HG02852 (cell line): ENCODE data around the gene UBE2N.
"Not testable (repeated sequence)": the region's sequence is repeated elsewhere in the genome, so short reads cannot be mapped to it uniquely, and the experiment has no call there.

Source experiments
- ATAC-seq: cut with Tn5 transposase; IDR thresholded peaks from one replicate; pipeline ENCODE4 v1.9.1; 2021; ENCODE audit warnings: mild to moderate bottlenecking, moderate library complexity; ENCODE audit not compliant: unreplicated experiment

UBE2N gene

DNA sequence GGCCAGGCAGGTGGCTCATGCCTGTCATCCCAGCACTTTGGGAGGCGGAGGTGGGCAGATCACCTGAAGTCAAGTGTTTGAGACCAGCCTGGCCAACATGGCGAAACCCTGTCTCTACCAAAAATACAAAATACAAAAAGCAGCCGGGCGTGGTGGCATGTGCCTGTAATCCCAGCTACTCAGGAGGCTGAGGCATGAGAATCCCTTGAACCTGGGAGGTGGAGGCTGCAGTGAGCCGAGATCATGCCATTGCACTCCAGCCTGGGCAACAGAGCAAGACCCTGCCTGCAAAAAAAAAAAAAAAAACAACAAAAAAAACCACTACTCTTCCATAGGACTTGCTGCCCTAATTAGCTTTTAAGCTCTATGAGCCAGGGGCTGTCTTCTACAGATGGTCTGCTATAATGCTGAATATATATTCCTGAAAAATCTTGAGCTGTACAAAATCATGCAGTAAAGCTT, 59.7 kb downstream of the UBE2N start:
- not testable (repeated sequence) for ATAC-seq

DNA sequence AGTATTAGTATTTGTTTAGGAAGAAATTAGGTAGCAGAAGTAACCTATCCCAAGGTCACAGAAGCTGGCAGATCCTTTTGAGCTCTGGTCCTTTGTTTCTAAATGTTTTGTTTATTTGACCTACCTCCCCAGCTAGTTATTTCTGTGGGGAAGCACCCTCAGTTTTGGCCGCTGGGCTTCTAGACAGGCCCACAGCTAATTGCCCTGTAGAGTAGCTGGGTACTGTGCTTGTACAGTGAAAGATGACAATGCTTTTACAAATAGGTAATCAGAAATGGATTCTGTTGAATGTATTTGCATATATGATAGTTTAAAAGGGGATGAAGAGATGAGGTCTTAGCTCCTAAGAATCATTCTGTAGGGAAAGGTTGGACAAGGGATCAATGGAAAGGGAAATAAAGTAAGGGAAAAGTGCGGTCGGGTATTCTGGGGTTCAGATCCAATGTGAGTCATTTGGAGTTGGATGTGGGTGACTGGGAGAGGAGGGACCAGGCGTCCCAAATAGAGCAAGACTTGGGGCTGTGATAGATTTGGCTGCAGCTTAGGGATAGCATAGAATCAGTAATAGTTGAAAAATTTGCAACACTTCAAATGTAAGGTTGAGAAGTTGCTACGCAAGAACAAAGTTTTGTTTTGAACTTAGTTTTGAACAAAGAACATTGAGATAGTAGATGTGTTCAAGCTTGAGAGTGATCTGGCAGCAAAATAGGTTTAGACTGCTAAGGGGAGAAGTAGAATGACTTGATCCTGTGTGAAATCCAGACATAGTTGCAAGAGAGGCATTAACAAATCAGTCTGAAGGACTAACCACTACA, 60.4 kb downstream of the UBE2N start:
- no peak for ATAC-seq

DNA sequence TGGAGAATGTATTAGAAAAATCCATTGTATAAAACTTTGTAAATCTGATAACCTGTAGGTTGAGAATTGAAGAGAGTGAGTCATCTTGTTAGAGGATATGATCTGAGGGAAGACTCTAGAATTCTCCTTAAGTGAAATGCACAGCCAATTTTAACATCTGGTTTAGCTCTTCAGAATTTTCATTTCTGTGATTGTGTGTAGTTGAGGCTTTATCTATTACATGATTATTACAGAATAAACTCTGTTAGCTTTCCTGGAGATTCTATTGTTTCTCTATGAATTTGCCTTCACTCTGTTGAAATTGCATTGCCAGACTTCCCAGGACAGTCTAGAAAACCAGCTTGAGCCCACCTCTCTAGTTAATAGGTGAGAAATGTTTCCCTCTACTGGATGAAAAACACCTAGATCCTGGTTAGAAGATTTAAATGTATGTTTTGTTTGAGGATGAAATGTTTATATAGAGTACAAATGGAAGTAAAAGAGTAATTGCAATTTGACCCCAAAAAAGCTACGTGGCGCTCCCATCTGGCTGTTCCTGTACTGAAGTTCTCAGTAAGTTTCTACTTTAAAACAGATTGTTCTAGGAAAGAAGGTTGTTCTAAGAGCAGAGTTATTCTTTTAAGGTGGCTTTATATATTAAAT, 61.1 kb downstream of the UBE2N start:
- no peak for ATAC-seq

DNA sequence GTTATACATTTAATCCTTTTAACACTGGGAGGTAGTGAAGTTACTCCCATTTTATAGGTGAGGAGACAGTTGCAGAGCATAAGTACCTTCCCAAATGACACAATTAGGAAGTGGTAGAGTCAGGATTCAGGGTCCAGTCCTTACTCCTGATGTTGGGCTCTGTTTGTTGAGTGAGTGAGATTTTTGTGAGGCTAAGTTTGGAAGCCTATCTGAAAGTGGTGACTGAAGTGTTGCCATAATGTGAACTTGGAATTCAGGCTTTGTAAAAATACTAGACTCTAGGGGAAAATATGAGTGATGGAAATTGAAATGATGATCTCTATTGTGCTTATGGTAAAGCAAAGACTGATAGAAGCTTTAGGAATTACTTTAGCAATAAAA, 61.8 kb downstream of the UBE2N start:
- ATAC-seq, result no peak

DNA sequence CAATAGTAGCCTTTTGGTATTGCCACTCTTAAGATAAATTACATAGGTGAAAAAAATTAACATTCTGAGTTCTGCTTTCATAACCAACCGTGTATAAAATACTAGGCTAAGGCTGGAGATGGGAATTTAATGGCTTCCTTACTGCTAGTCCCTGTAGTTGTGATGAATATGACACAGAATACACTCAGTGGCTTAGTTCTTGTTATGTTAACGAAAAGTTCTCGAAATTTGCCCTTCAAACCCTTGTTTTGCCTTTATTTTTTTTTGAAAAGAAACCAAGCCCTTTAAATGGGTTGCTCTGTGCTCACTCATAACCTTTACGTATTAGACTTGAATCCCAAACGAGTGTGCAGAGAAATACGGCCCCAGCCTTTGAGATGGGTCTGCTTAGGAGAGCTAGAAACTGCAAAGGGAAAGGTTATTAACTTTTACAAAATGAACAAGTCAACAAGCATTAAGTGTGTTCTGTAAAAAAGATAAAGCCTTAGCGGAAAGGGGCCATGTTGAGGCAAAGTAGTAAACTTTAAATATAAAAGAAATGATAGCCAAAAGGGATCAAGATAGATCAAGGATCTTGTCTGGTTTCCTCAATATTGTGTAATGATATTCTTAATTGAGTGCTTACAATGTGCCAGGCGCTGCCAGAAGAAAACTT, 62.3 kb downstream of the UBE2N start:
- no peak for ATAC-seq

DNA sequence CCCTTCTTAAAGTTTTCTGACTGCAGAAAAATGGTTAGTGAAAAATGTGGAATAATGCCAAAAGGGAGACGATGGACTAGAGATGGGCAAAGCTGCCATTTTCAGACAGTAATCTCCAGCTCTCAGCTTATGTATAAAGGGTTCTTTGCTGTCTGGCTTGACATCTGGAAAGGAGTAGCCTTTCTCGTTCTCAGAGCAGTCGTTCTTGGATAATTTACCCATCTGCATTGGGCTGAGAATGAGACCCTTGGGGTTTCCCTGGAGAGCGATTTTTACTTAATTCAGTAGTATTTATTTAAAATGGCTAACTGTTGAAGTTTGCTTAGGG, 62.8 kb downstream of the UBE2N start:
- ATAC-seq, result no peak

DNA sequence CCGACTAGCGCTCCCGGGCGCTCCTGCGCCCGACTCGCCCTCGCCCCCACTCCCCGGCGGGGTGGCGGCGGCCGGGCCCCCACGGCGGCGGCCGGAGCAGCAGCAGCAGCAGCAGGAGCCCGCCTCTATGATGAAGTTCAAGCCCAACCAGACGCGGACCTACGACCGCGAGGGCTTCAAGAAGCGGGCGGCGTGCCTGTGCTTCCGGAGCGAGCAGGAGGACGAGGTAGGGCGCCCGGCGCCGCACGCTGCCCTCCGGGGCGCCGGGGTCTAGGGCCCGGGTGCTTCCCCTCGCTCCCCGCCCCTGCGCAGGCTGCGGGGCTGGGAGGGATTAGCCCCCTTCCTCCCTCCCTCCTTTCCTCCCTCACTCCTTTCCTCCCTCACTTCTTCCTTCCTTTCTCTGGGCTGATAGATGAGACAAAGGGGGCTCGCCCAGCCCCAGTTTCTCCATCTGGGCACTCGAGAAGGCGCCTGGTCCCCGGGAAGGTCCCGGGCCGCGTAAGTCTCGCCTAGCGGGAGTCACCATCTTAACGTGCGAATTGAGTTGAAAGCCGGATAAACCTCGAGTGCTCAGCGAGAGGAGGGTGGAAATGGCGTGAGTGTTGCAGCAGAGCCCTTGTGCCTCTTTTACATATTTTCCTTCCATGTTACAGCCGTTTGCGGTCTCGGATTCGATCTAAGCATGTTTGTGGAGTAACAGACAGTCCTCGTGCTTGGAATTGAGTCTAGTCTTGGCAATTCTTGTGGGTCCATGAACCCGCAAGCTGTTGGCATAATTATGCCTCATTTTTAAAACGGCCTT, 63.4 kb downstream of the UBE2N start:
- peak; percentile 35 for ATAC-seq

DNA sequence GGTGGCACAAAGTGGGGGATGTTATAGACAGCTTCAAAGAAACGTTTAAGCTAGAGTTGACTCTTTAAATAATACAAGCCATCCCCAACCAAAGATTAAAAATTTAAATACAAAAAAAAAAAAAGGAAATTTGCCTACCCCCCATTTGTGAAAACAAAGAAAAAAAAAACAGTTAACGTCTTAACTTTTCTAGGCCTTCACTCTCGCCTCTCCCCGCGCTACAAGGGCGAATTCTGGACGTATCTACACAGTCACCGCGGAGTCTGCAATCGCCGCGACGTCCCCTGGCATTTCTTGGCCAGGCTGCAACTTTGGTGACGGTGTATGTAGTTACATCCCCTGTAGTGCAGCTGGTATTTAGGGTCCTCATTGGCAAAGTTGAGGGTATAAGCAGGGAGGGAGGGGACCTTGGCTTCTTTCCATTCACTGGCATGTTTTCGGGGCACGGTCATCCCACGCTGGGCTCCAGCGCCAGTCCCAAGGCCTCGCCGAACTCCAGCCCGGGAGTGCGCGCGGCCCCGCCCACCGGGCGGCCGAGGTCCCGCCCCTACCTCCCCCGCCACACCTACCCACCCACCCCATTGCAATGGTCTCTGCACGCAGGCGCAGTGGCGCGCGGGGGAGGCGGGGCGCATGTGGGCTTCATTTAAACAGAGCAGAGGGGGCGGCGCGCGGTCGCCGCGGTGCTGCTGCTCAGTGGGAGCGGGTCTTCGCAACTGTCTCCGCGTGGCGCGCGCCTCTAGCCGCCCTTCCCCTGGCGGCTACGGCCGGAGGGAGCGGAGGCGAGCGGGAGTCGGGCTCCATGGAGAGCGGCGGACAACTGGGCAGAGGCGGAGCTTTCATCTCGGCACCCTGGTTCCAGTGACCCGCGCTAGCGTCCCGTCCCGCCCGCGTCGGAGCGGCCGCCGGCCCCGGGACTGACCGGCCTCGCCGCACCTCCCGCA, 64.2 kb downstream of the UBE2N start, which contains the start of gene NUDT4:
NUDT4 (plus strand) TSS at position 674 of the 944 bp plus-strand sequence. CDS start 398 bp downstream, outside the sequence.
- ATAC-seq, result peak; percentile 68

DNA sequence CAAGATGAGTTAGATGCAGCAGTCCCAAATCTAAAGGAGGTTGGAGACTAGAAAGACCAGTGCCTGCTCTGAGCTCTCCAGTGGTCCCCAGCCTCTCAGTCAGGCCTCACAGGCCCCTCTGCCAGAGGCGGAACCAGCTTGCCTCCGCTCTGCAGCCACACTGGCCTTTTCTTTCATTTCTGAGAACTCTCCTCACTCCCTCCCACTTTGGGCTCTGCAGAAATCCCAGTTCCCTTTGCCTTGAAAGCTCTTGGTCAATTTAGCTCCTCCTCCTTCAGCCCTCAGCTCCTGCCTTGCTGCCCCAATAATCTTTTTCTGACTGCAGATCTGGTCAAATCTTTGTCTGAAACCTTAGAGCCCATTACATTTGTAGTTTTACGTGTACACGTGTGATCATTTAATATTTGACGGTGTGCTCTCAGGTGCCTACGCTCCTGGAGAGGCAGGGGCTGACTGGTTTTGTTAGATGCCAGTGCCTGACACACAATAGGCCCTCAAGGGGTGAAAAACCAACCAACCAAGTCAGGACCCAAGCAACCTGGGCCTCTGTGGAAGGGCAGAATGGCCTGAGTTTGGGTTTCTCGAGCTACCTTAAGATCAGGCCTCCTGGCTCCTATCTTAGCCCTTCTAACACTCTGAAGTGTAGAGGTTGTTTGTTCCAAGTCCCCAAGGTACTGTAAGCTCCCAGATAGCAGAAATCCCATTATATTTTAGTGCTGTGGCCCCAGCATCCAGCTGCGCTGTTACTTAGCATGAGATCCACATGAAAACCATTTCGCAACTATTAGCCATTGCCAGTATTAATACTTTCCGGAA, 65.1 kb downstream of the UBE2N start:
- no peak for ATAC-seq

DNA sequence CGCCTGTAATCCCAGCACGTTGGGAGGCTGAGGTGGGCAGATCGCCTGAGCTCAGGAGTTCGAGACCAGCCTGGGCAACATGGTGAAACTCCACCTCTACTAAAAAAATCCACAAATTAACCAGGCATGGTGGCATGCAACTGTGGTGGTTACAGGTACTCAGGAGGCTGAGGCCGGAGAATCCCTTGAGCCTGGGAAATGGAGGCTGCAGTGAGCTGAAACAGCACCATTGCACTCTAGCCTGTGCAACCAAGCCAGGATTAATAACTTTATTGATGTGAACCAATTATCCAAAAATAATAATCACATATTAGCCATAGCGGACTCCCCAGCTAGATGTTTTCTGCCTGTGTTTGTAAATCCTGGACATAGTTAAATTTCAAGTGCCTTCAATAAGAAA, 65.8 kb downstream of the UBE2N start:
- no peak for ATAC-seq

DNA sequence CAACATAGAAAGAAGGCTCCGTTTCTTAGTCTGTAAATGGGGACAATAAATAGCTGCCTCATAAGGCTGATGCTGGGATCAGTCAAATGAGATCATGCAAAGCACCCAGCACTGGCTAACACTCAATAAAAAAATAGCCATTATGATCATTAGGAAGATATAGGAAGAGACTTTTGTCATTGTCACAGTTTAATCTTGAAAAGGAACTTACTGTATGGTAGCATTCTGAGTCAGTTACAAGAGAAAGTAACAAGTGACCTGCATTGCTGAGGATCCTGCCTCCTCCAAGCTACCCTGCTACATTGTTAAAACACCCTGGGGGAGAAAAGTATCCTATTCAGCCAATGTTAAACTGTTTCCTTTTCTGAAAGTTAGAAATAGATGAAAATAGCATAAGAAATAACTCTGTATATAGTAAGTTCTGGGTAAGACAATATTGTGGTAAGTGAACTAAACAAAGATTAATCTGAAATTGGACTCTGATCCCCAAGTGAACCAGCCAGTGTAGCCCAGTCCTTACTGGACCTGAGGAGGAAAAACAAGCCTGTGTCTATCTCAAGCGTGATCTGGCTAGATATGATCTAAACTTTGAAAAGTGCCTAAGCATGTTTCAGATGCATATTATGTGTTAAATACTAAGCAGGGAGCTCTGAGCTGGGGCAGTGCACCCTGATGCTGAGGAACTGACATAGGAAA, 67.6 kb downstream of the UBE2N start:
- no peak for ATAC-seq

DNA sequence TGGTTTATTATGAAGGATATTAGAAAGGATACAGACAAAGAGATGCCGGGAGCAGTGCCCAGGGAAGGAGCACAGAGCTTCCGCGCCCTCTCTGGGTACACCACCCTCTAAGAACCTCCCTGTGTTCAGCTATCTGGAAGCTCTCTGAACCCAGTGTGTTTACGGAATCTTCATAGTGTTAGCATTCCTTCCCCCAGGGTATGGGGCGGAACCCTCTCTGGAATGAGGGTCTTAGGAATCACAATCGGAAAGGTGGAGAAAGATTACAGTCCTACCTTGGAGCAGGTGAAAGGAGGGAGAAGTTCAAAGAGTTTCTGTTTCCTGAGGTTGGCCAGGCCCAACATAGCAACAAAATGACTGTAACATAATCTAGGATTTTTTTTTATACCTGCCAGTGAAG, 70.8 kb downstream of the UBE2N start:
- ATAC-seq, result no peak

DNA sequence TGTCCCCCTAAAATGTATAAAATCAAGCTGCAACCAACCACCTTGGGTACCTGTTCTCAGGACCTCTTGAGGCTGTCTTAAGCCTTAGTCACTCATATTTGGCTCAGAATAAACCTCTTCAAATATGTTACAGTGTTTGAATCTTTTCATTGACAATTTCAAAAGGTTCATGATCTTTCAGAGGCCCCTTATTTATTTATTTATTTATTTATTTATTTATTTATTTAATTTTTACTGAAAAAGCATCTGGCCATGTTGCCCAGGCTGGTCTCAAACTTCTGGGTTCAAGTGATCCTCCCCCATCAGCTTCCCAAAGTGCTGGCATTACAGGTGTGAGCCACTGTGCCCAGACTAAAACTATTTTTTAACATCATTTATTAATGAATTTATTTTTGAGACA, 72.2 kb downstream of the UBE2N start:
- no peak for ATAC-seq

DNA sequence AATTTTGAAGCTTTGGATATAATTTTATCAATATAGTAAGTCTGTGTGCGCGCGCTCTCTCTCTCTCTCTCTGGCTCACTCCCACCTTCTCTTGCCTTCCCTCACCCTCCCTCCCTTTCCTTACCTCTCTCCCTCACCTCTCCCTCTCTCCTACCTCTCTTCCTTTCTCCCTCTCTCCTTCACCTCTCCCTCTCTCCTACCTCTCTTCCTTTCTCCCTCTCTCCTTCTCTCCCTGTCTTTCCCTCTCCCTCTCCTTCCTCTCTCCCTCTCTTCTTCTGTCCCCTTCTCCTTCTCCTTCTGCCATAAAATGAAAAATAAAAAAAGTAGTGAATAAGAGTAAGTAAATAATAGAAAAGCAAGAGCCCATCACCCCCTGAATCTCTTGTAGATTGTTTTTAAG, 73.0 kb downstream of the UBE2N start:
- ATAC-seq, result no peak

DNA sequence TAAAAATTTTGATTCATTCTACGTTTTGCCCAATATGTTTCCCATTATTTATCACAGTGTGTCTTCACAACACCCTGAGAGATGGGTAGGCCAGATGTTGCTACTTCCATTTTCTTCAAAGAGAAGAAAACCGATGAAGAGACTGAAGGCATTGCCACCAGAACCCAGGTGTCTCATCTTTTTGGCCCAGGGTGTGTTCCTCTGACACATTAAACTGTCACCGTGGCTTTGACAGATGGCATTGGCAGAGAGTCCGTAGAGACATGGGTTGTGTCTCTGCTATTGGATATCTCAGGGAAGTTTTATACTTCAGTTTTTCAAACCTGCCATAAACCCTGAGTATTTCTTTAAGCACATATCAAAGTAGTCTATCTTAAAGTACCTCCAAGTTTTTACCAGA, 75.3 kb downstream of the UBE2N start:
- ATAC-seq, result no peak

DNA sequence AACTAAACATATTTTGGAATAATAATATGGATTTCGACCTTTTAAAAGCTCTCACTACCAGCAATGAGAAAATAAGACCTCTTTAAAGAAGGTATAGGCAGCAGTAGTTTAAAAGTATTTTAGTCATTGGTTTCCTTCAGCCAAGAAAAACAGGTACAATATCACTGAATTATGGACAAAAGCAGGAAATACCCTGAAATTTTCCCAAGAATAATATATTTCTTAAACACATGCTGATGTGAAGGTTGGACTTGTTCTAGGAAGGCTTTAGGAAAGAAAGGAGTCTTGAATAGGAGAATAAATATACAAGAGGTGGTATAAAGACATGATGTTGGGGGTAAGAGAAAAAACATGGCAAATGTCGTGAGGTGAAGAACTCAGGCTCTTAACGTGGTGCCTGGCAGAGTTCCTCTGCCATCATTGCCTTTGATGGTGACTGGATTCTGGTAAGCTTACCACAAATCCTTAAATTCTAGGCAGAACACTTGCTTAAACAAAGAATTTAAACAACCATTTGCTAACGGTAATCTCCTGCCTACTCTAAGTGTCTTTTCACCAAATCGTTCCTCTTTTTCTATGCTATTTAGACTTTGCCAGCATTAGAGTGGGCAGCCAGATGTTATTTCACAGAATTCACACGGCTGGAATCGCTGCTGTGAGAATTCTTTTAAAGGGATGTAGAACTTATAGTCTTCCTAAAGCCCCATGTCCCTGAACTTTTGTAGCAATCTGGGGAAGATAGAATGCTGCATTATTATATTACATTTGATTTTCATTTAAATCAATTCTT, 75.9 kb downstream of the UBE2N start:
- ATAC-seq, result no peak

DNA sequence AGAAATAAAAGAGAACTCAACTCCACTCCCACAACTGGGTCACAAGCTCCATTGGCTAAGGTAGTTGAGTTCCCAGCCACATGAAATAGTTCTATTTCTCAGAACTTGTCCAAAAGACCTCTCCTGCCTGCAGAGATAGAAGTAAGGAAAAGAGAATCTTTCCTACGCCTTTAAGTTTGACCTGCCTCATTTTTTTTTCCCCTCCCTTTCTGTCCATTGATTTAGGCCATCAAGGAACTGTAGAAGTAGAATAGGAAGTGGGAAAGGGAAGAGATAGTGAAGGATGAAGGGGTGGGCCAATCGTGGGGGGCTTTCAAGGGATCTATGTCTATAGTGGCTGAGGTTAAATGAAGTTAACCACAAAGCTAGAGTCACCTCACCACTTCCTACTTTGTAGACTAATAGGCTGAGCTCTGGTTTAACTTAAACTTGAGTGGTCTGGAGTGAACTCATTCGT, 77.9 kb downstream of the UBE2N start:
- peak; percentile 74 for ATAC-seq
